Lung (tissue), 12 donors: ENCODE measurements around the gene DTD1. TPM values are rescaled to one million over a fixed set of nuclear protein-coding genes. Genes with fewer than 3 reads are reported as not detected.

Experiments
- ATAC-seq: fragments of 200-7000 bp; cut with Tn5 transposase; one replicate; pipeline ENCODE4 v1.9.1; 2020; ENCODE audit warnings: moderate number of reproducible peaks; ENCODE audit not compliant: insufficient read depth, low FRiP score
- DNase-seq, 3 donors: peaks; one replicate each; pipeline ENCODE4 v3.0.0-alpha.2; 2013 to 2017
- H3K27ac ChIP-seq, 2 donors: one replicate each; pipeline ENCODE4 v1.5.1; 2013; ENCODE audit warnings: mild to moderate bottlenecking in 2 of 2, moderate library complexity in 2 of 2, control low read depth in 1 of 2, inconsistent platforms in 1 of 2, low read depth in 1 of 2, low read length in 1 of 2
- H3K27me3 ChIP-seq, 3 donors: one replicate each; pipeline ENCODE4 v1.5.1; 2013; ENCODE audit warnings: low read length in 2 of 3; ENCODE audit not compliant: control insufficient read depth in 3 of 3, insufficient read depth in 3 of 3
- H3K36me3 ChIP-seq, 4 donors: one replicate each; pipeline ENCODE4 v1.5.1; 2013; ENCODE audit warnings: low read length in 4 of 4, mild to moderate bottlenecking in 1 of 4, moderate library complexity in 1 of 4; ENCODE audit not compliant: control insufficient read depth in 4 of 4, insufficient read depth in 4 of 4
- H3K4me1 ChIP-seq, 5 donors: one replicate each; pipeline ENCODE4 v1.5.1; 2013; ENCODE audit warnings: low read length in 5 of 5, mild to moderate bottlenecking in 2 of 5, moderate library complexity in 1 of 5; ENCODE audit not compliant: control insufficient read depth in 5 of 5, insufficient read depth in 5 of 5
- H3K4me3 ChIP-seq: one replicate; pipeline ENCODE4 v1.5.1; 2013; ENCODE audit warnings: mild to moderate bottlenecking, control low read depth, moderate library complexity
- H3K9ac ChIP-seq, 2 donors: one replicate each; pipeline ENCODE4 v1.5.1; 2013; ENCODE audit warnings: low read length in 2 of 2, control low read depth in 1 of 2; ENCODE audit not compliant: insufficient read depth in 1 of 2
- H3K9me3 ChIP-seq, 4 donors: one replicate each; pipeline ENCODE4 v1.5.1; 2013; ENCODE audit warnings: low read length in 3 of 4, mild to moderate bottlenecking in 1 of 4, moderate library complexity in 1 of 4; ENCODE audit not compliant: control insufficient read depth in 4 of 4, insufficient read depth in 3 of 4
- CTCF ChIP-seq: IDR thresholded peaks from 2 replicates; pipeline ENCODE4 v1.5.1; 2012; ENCODE audit warnings: mild to moderate bottlenecking; ENCODE audit errors: control extremely low read depth, extremely low read depth
- WGBS, 2 donors: extraction: QIAGEN DNeasy Blood & Tissue Kit; methylation state at CpG; one replicate each; pipeline ENCODE4 v1.1.7; 2013; 5-methylcytosine and 5-hydroxymethylcytosine counted together
- polyA plus RNA-seq, 2 donors: library from polyadenylated mRNA; stranded (reverse); fragments of 200-250 nt; gene quantifications; one replicate each; pipeline ENCODE4 v1.2.1, GENCODE V29; 2013
- total RNA-seq, 2 donors: library from RNA; depleted of rRNA in 1 of 2; stranded (reverse); fragments of >200 nt in 1 of 2; gene quantifications; one replicate each; pipeline ENCODE4 v1.2.1, GENCODE V29; 2014 to 2021
- donor health status: control.
- donor health status: control.
- donor health status: Bipolar disorder and iron deficiency.
- donor health status: healthy.
- donor health status: DM: yes; HTN: yes; CAD: no.

The DTD1 gene
- total and polyA plus RNA-seq, 4 donors, result 17.4 to 39.2 (median 24.6) TPM

DNA sequence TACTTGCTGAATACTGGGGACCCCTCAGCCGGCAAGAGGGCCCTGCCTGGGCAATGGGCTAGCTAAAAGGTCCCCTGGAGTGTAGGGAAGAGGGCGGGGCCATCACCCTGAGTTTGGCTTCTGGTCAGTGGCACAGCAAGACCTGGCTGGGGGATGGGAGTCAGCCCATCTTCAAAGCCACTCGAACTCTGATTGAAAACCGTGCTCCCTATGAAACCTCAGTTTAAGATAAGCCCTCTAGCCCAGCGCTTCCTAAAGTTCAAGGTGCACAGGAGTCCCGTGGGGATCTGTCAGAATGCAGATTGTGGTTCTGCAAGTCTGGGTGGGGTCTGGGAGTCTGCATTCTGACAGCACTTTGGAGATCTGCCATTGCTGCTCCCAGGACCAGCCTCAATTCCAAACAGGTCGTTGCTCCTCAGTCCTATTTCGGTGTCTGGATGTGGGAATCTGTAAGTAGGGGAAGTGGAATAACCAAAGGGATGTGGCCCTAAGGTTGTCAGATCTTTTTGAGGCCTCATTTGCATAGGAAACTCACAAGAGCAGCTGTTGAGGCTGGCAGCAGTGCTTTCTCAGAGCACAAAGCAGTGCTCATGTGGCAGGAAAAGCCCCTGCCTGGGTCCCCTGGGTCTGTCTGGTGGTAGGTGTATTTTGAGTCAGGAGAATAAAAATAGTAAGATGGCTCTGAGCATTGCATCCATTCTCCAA lies 140.5 kb downstream of the DTD1 start:
- no peaks in the 10 kb centered on the region for H3K36me3 ChIP-seq

GRCh38 chr20:18728870-18729224 lies 141.0 kb downstream of the DTD1 start:
- no peak for DNase-seq
- ATAC-seq, result no peak
- Histone ChIP-seq H3K27me3 (no peaks in the 10 kb centered on the region), H3K36me3 (no peaks in the 10 kb centered on the region), H3K4me1 (no peaks in the 10 kb centered on the region), H3K9me3 (no peaks in the 10 kb centered on the region), H3K4me3 (no peak overlapping the region), H3K27ac (no peak overlapping the region), H3K9ac (no peak overlapping the region)
- WGBS, 2 donors, result 86 to 88% methylated on average over 5 of the region's 5 CpGs
- TF ChIP-seq CTCF, result no peak

More for the DNA sequence above, 140.5 kb downstream of the DTD1 start:
- no peak for DNase-seq
- H3K4me3 ChIP-seq, result no peak overlapping the region
- H3K9me3 ChIP-seq, result no peaks in the 10 kb centered on the region
- no peak for TF ChIP-seq CTCF
- 78 to 81% methylated on average over 8 of the region's 8 CpGs for WGBS, 2 donors
- ATAC-seq, result no peak
- H3K4me1 ChIP-seq, result no peaks in the 10 kb centered on the region
- H3K27me3 ChIP-seq, result no peaks in the 10 kb centered on the region
- no peak overlapping the region for H3K27ac ChIP-seq
- H3K9ac ChIP-seq, result no peak overlapping the region

GRCh38 chr20:18729231-18729825 lies 141.5 kb downstream of the DTD1 start:
- ATAC-seq, result no peak
- DNase-seq, result no peak
- Histone ChIP-seq H3K9me3 (no peaks in the 10 kb centered on the region), H3K27me3 (no peaks in the 10 kb centered on the region), H3K4me1 (no peaks in the 10 kb centered on the region), H3K36me3 (peaks cover 0 to 3% (median 0%) of the 10 kb centered on the region in 4 donors), H3K4me3 (no peak overlapping the region), H3K9ac (no peak overlapping the region), H3K27ac (no peak overlapping the region)
- WGBS, 2 donors, result 90 to 93% methylated on average over 6 of the region's 6 CpGs
- TF ChIP-seq CTCF, result no peak

DNA sequence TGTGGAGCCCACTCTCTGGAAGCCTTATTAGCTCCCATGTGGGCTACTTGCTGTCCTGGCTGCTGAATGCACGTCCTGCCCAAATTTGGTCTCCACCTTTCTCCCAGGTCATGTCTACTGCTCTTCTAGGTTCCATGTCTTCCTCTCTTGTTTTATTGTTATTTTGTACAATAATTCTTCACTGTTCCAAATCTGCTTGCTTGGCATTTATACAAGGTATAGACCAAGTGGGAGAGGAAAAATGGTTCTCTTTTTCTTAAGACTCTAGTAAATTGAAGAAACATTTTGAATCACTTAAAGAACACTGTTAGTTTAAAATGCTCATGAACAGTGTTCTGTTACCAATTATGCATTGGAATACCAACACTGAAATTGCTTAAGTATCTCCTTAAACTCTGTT lies 144.1 kb downstream of the DTD1 start:
- Histone ChIP-seq H3K9ac (no peak overlapping the region), H3K36me3 (peaks cover 0 to 4% (median 0%) of the 10 kb centered on the region in 4 donors), H3K4me3 (no peak overlapping the region), H3K9me3 (no peaks in the 10 kb centered on the region), H3K4me1 (no peaks in the 10 kb centered on the region), H3K27ac (no peak overlapping the region), H3K27me3 (no peaks in the 10 kb centered on the region)
- TF ChIP-seq CTCF, result no peak
- WGBS, 2 donors, result 99 to 100% methylated on average over 1 of the region's 1 CpG
- ATAC-seq (no peak), DNase-seq (no peak)
